SK-N-SH (cell line): ENCODE results near the gene ABHD16B. TPM values are rescaled to one million over a fixed set of nuclear protein-coding genes. Genes with fewer than 3 reads are reported as not detected.

ENCODE experiments used
- CTCF ChIA-PET: fragments of 300-600, 350-600 bp; formaldehyde crosslinking; extraction: SDS; loops from one replicate; lab custom pipeline; 2021; lab: Yijun Ruan, JAX
- POLR2A ChIA-PET: fragments of 350-600 bp; sonication (Branson Sonifier 250); formaldehyde crosslinking; extraction: SDS; loops from one replicate; lab custom pipeline; 2020; ENCODE audit warnings: antibody characterized with exemption, inconsistent platforms; lab: Yijun Ruan, JAX
- DNase-seq: peaks from one replicate; pipeline ENCODE4 v3.0.0; 2012
- H2AFZ ChIP-seq: fragments of 200-600 bp; sonication (generic); 2 replicates; pipeline ENCODE4 v1.8.1; 2016; ENCODE audit warnings: antibody characterized with exemption, mild to moderate bottlenecking, low read depth
- H3F3A ChIP-seq: fragments of 200-600 bp; sonication (generic); replicated peaks from 2 replicates; pipeline ENCODE3; 2016; ENCODE audit warnings: antibody characterized with exemption, mild to moderate bottlenecking; ENCODE audit not compliant: insufficient read depth
- H3K27ac ChIP-seq, 2 experiments: fragments of 200-500 bp in 1 of 2; fragments of 200-600 bp in 1 of 2; sonication (Bioruptor generic) in 1 of 2; sonication (generic), shearing (Covaris generic) in 1 of 2; 2 replicates each; pipeline versions ENCODE4 v1.5.1 to v1.6.1; 2014 to 2016; ENCODE audit warnings: low read depth in 2 of 2, inconsistent platforms in 1 of 2, low read length in 1 of 2, mild to moderate bottlenecking in 1 of 2, mixed read lengths in 1 of 2
- H3K27me3 ChIP-seq: fragments of 200-600 bp; sonication (generic), shearing (Covaris generic); 2 replicates; pipeline ENCODE4 v1.6.1; 2016; ENCODE audit warnings: mixed run types; ENCODE audit not compliant: insufficient read depth
- H3K36me3 ChIP-seq, 2 experiments: fragments of 200-500 bp in 1 of 2; fragments of 200-600 bp in 1 of 2; sonication (Bioruptor generic) in 1 of 2; sonication (generic) in 1 of 2; replicated peaks in 1 of 2; 2 replicates each; pipeline versions ENCODE3 to v1.5.1; 2014 to 2016; ENCODE audit warnings: low read length in 1 of 2, mild to moderate bottlenecking in 1 of 2; ENCODE audit not compliant: insufficient read depth in 2 of 2, control insufficient read depth in 1 of 2
- H3K4me1 ChIP-seq, 2 experiments: fragments of 200-500 bp in 1 of 2; fragments of 200-600 bp in 1 of 2; sonication (Bioruptor generic) in 1 of 2; sonication (generic), shearing (Covaris generic) in 1 of 2; 2 replicates each; pipeline versions ENCODE4 v1.5.1 to v1.6.1; 2014 to 2016; ENCODE audit warnings: low read depth in 1 of 2, low read length in 1 of 2, mixed run types in 1 of 2; ENCODE audit not compliant: insufficient read depth in 2 of 2, control insufficient read depth in 1 of 2
- H3K4me2 ChIP-seq: fragments of 200-600 bp; sonication (generic), shearing (Covaris generic); 2 replicates; pipeline ENCODE4 v1.6.1; 2017; ENCODE audit warnings: mixed run types
- H3K4me3 ChIP-seq, 2 experiments: fragments of 200-500 bp in 1 of 2; fragments of 200-600 bp in 1 of 2; sonication (Bioruptor generic) in 1 of 2; sonication (generic), shearing (Covaris generic) in 1 of 2; 2 replicates each; pipeline versions ENCODE4 v1.5.1 to v1.8.1; 2014 to 2016; ENCODE audit warnings: low read depth in 2 of 2, inconsistent platforms in 1 of 2, low read length in 1 of 2, mild to moderate bottlenecking in 1 of 2, mixed read lengths in 1 of 2, moderate library complexity in 1 of 2
- H3K79me2 ChIP-seq: fragments of 200-600 bp; sonication (generic); 2 replicates; pipeline ENCODE4 v1.8.1; 2017; ENCODE audit warnings: mild to moderate bottlenecking; ENCODE audit not compliant: insufficient read depth
- H3K9ac ChIP-seq: fragments of 200-600 bp; sonication (generic); 2 replicates; pipeline ENCODE4 v1.6.1; 2017; ENCODE audit warnings: mixed run types
- H3K9me2 ChIP-seq: fragments of 200-600 bp; sonication (generic); 2 replicates; pipeline ENCODE4 v1.6.1; 2017; ENCODE audit warnings: mixed run types
- H3K9me3 ChIP-seq: fragments of 200-600 bp; sonication (generic); 2 replicates; pipeline ENCODE4 v1.6.1; 2017; ENCODE audit warnings: mixed run types, mild to moderate bottlenecking, moderate library complexity
- H4K20me1 ChIP-seq: fragments of 200-600 bp; sonication (generic); 2 replicates; pipeline ENCODE4 v1.6.1; 2017; ENCODE audit warnings: mild to moderate bottlenecking, mixed run types; ENCODE audit not compliant: insufficient read depth
- EP300 ChIP-seq, 2 experiments: IDR thresholded peaks; 2 replicates each; pipeline versions ENCODE4 v1.4.0 to v1.6.1; 2012; ENCODE audit warnings: borderline replicate concordance in 1 of 2, low read depth in 1 of 2, low read length in 1 of 2
- GABPA ChIP-seq: IDR thresholded peaks from 2 replicates; pipeline ENCODE4 v1.4.0; 2012; ENCODE audit warnings: low read depth, mild to moderate bottlenecking
- MEF2A ChIP-seq: IDR thresholded peaks from 2 replicates; pipeline ENCODE4 v1.4.0; 2012; ENCODE audit warnings: low read depth, borderline replicate concordance
- MXI1 ChIP-seq: IDR thresholded peaks from 2 replicates; pipeline ENCODE4 v1.6.1; 2012; ENCODE audit warnings: mild to moderate bottlenecking, low read depth, low read length, improper control_type of control experiment
- NFIC ChIP-seq: IDR thresholded peaks from 2 replicates; pipeline ENCODE4 v1.4.0; 2012; ENCODE audit warnings: borderline replicate concordance
- RAD21 ChIP-seq: IDR thresholded peaks from 2 replicates; pipeline ENCODE4 v1.6.1; 2012; ENCODE audit warnings: mild to moderate bottlenecking, low read length
- RCOR1 ChIP-seq: fragments of 150-350 bp; IDR thresholded peaks from 2 replicates; pipeline ENCODE4 v1.6.1; 2017; ENCODE audit warnings: antibody characterized with exemption, low read length
- SMC3 ChIP-seq: IDR thresholded peaks from 2 replicates; pipeline ENCODE4 v1.6.1; 2012; ENCODE audit warnings: low read depth, low read length, improper control_type of control experiment
- TCF12 ChIP-seq: IDR thresholded peaks from 2 replicates; pipeline ENCODE4 v1.4.0; 2012
- TEAD4 ChIP-seq: IDR thresholded peaks from 2 replicates; pipeline ENCODE4 v1.4.0; 2012; ENCODE audit warnings: mild to moderate bottlenecking, borderline replicate concordance; ENCODE audit not compliant: insufficient read depth
- YY1 ChIP-seq: IDR thresholded peaks from 2 replicates; pipeline ENCODE4 v1.4.0; 2012; ENCODE audit warnings: low read depth, mild to moderate bottlenecking
- WGBS: methylation state at CpG from one replicate; pipeline ENCODE4 v1.1.6; 2017; ENCODE audit warnings: low lambda C conversion rate; 5-methylcytosine and 5-hydroxymethylcytosine counted together
- polyA plus RNA-seq, 3 experiments: library from polyadenylated mRNA; depleted of rRNA; stranded (reverse); fragments of >200 nt; gene quantifications; 2 replicates each; pipeline ENCODE4 v1.2.3, GENCODE V29; 2012
- TF ChIP-seq, protein P1 (sequence below): fragments of 150-350 bp; IDR thresholded peaks from 2 replicates; pipeline ENCODE4 v1.6.1; 2017; ENCODE audit warnings: antibody characterized with exemption, low read length, low read depth, borderline replicate concordance
- TF ChIP-seq, protein P2 (sequence below): IDR thresholded peaks from 2 replicates; pipeline ENCODE4 v1.4.0; 2012; ENCODE audit warnings: low read depth
- TF ChIP-seq, protein P3 (sequence below): fragments of 200-600 bp; sonication (generic); IDR thresholded peaks from 2 replicates; pipeline ENCODE4 v1.6.1; 2017; ENCODE audit warnings: antibody characterized with exemption, mild to moderate bottlenecking, moderate library complexity
- TF ChIP-seq, protein P4 (sequence below): IDR thresholded peaks from 2 replicates; pipeline ENCODE4 v1.4.0; 2012; ENCODE audit warnings: low read depth, borderline replicate concordance

Gene ABHD16B
- polyA plus RNA-seq, 1 of the 3 experiments (the other 2 are of a cell fraction) = not detected

DNA sequence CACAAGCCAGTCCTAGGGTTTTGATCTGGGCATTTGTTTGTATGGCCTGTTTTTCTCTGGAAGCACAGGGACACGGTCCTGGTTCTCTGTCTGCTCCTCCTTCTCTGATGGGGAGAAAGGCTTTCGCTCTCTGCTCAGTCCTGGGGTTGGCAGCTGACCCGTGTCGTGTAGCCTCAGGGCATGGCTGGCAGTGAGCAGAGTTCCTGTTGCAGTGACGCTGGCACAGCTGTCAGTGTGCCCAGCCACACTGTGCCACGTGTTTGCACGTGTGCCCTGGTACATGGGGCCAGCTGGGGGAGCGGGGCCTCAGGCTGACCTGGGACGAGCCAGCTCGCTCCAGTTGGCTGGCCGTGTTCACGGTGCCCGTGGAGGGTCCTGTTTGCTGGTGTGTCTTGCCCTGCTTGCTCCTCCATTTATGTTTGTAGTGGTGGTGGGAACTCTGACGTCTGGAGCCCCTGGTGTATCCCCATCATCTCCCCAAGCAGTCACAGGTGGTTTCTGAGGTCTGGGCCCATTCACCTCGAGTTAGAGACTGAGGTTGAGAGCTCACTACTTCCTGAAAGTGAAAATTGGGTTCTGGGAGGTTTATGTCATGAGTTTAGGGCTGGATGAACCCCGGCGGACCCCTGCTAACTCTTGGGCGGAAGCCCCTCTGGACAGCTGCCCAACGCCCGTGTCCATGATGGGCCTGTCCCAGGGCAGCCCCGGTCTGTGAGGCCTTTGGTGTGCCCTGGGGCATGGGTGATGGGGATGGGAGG, 23.4 kb downstream of the ABHD16B start:
- TF ChIP-seq YY1 (no peak), MXI1 (peak; percentile 96)
- Histone ChIP-seq H3K9me2 (no peaks in the 10 kb centered on the region), H3K4me1 (peaks cover 0 to 11% of the 10 kb centered on the region in 2 experiments; a peak in 1 of 4 replicates), H3K9me3 (no peaks in the 10 kb centered on the region), H3K79me2 (peaks cover 37% of the 10 kb centered on the region; the same call in 1 of the 2 replicates), H4K20me1 (peaks cover 38% of the 10 kb centered on the region), H3K4me2 (no peak overlapping the region), H3K36me3 (peaks cover 9 to 66% of the 10 kb centered on the region in 2 experiments), H3K9ac (no peak overlapping the region), H2AFZ (no peak overlapping the region), H3K27ac (peak overlapping the region in 1 of 2 experiments; percentile 55; a peak in 1 of 4 replicates), H3K4me3 (no peak overlapping the region), H3F3A (no peaks in the 10 kb centered on the region), H3K27me3 (no peaks in the 10 kb centered on the region)
- ChIA-PET CTCF (interaction anchor here (1.2 to 2.9 kb wide), 4 partner anchors 10 to 90 kb away, joined by 3 to 7 read pairs (median 4); no protein-coding TSS in a partner anchor), POLR2A (interaction anchor here (1.3 kb wide), 1 partner anchor 10 kb away, joined by 3 read pairs; no protein-coding TSS in a partner anchor)
- peak; percentile 63 for DNase-seq
- WGBS = 74% methylated on average over 12 of the region's 21 CpGs

DNA sequence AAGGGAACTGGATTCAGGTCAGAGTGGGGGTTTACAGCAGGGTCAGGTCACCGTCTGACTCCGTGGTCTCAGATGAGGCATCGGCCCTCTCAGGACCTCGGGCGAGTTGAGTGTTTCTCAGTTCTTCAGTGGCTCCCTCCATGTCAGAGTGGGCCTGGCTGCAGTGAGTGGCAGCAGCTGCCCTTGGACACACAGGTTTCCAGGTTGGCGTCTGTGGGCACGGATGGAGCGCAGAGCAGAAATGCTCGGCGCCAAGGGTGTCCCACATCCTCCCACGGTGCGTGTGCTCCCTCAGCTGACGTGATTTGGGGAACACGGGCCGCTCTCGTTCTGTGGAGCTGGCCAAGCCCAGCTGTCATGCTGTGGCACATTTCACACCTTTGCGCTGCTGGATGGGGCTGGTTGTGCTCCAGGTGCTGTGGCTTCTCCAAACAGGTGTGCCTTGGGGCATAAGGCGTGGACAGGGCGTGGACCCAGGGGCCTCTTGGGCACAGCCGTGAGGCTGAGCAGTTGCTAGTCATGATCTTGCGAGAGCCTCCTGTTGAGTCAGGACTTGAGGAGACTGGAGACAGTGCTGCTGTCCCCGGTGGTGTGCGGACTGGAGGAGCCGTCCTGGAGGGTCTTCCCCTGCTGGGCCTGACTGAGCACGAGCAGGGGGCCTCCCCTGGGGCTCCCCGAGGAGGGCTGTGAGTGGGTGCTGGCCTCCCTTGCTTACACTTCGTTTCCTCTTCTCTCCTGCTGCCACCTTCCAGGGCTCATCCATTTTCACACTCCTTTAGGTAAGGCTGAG, 24.2 kb downstream of the ABHD16B start:
- no peaks in the 10 kb centered on the region for H3K27me3 ChIP-seq
- ChIA-PET CTCF (interaction anchor here (2.9 kb wide), 1 partner anchor 10 kb away, joined by 7 read pairs; no protein-coding TSS in a partner anchor), POLR2A (interaction anchor here (1.3 kb wide), 1 partner anchor 9 kb away, joined by 3 read pairs; no protein-coding TSS in a partner anchor)
- H3K9me2 ChIP-seq = no peaks in the 10 kb centered on the region
- H3K4me2 ChIP-seq = no peak overlapping the region
- no peak for DNase-seq
- no peaks in the 10 kb centered on the region for H3K9me3 ChIP-seq
- H2AFZ ChIP-seq = no peak overlapping the region
- H3K27ac ChIP-seq = no peak overlapping the region
- peaks cover 38% of the 10 kb centered on the region for H4K20me1 ChIP-seq
- no peak overlapping the region for H3K9ac ChIP-seq
- H3K79me2 ChIP-seq = peaks cover 36% of the 10 kb centered on the region; the same call in 1 of the 2 replicates
- no peak overlapping the region for H3K4me3 ChIP-seq
- H3K4me1 ChIP-seq = peaks cover 0 to 11% of the 10 kb centered on the region in 2 experiments; a peak in 1 of 4 replicates
- 84% methylated on average over 7 of the region's 27 CpGs for WGBS
- TF ChIP-seq YY1 (no peak), RAD21 (no peak)
- TF ChIP-seq, protein P1, sequence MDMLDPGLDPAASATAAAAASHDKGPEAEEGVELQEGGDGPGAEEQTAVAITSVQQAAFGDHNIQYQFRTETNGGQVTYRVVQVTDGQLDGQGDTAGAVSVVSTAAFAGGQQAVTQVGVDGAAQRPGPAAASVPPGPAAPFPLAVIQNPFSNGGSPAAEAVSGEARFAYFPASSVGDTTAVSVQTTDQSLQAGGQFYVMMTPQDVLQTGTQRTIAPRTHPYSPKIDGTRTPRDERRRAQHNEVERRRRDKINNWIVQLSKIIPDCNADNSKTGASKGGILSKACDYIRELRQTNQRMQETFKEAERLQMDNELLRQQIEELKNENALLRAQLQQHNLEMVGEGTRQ = no peak
- H3F3A ChIP-seq = no peaks in the 10 kb centered on the region
- H3K36me3 ChIP-seq = peaks cover 11 to 74% of the 10 kb centered on the region in 2 experiments

DNA sequence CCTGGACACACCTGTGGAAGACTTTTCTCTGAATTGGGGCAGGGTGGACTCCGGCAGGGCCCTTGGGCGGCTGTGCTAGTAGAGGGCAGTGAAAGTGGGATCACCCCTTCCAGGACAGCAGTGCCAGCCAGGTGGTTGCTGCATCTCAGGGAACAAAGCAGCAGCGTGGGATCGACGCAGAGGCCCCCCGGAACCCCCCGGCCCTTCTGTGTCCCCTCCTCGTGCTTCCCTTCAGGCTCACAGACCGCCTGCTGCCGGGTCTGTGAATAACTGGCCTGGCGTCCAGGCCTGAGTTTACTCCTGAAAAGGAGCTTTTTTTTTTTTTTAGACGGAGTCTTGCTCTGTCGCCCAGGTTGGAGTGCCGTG, 24.7 kb downstream of the ABHD16B start:
- Histone ChIP-seq H3K9me3 (no peaks in the 10 kb centered on the region), H3K36me3 (peaks cover 6 to 80% of the 10 kb centered on the region in 2 experiments), H3K4me3 (no peak overlapping the region), H3K27ac (no peak overlapping the region), H3K79me2 (peaks cover 30% of the 10 kb centered on the region; the same call in 1 of the 2 replicates), H4K20me1 (peaks cover 32% of the 10 kb centered on the region), H3K4me2 (no peak overlapping the region), H3K9me2 (no peaks in the 10 kb centered on the region), H3K4me1 (peaks cover 0 to 11% of the 10 kb centered on the region in 2 experiments; a peak in 1 of 4 replicates), H3F3A (no peaks in the 10 kb centered on the region), H2AFZ (no peak overlapping the region), H3K9ac (no peak overlapping the region), H3K27me3 (no peaks in the 10 kb centered on the region)
- 98% methylated on average over 13 of the region's 14 CpGs for WGBS
- DNase-seq = no peak
- POLR2A ChIA-PET = no interaction called here
- CTCF ChIA-PET = interaction anchor here (1.4 to 2.9 kb wide), 2 partner anchors 11 to 19 kb away, joined by 5 to 7 read pairs; no protein-coding TSS in a partner anchor
- TF ChIP-seq, protein P2, sequence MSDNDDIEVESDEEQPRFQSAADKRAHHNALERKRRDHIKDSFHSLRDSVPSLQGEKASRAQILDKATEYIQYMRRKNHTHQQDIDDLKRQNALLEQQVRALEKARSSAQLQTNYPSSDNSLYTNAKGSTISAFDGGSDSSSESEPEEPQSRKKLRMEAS = no peak
- TF ChIP-seq, protein P3, sequence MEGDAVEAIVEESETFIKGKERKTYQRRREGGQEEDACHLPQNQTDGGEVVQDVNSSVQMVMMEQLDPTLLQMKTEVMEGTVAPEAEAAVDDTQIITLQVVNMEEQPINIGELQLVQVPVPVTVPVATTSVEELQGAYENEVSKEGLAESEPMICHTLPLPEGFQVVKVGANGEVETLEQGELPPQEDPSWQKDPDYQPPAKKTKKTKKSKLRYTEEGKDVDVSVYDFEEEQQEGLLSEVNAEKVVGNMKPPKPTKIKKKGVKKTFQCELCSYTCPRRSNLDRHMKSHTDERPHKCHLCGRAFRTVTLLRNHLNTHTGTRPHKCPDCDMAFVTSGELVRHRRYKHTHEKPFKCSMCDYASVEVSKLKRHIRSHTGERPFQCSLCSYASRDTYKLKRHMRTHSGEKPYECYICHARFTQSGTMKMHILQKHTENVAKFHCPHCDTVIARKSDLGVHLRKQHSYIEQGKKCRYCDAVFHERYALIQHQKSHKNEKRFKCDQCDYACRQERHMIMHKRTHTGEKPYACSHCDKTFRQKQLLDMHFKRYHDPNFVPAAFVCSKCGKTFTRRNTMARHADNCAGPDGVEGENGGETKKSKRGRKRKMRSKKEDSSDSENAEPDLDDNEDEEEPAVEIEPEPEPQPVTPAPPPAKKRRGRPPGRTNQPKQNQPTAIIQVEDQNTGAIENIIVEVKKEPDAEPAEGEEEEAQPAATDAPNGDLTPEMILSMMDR = no peak
- TF ChIP-seq NFIC (no peak), EP300 (IDR thresholded peaks at IDR 0.05; ENCODE audit: borderline replicate concordance in 1 of 2, low read depth in 1 of 2, low read length in 1 of 2) (no peak), RCOR1 (no peak), MEF2A (no peak), TEAD4 (no peak), GABPA (no peak), SMC3 (no peak), TCF12 (no peak)
- TF ChIP-seq, protein P4, sequence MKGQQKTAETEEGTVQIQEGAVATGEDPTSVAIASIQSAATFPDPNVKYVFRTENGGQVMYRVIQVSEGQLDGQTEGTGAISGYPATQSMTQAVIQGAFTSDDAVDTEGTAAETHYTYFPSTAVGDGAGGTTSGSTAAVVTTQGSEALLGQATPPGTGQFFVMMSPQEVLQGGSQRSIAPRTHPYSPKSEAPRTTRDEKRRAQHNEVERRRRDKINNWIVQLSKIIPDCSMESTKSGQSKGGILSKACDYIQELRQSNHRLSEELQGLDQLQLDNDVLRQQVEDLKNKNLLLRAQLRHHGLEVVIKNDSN = no peak
